Measurements from ENCODE around the gene ARHGAP22. TPM values are rescaled to one million over a fixed set of nuclear protein-coding genes. Genes with fewer than 3 reads are reported as not detected.

Gene ARHGAP22
- polyA plus RNA-seq, 1 of the 3 experiments (the other 2 are of a cell fraction), result 12.4 TPM

DNA sequence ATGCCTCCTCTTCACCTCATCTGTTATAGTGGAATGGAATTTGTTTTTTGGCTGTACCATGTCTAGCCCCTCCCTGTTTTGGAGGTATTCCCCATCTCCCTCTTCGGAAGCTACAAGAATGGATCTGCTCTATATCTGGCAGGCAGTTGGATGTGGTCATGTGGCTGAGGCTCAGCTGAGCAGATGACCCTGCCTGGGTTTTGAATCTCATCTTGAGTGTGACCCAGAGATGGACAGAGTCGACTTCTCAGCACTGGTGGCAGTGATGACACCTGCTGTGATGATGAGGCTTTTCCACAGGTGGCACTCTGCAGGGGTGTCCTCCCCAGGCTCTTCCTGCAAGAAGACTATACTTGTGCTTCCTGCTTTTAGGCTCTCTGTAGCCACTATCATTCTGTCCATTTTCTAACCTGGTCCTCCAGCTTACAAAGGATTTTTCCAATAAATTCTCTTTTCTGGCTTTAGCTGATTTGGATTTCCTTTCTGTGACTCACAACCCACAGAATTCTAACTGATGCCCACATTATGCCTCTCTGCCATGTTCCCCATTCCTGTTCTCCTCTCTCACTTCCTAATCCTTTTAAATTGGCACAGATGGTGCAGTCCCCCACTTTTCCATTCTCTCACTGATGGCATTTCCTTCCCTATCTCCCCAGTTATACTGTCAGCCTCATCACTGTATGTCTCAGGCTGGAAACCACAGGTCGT lies 7.5 kb upstream of the ARHGAP22 start (continued):
- TF ChIP-seq, protein P1, sequence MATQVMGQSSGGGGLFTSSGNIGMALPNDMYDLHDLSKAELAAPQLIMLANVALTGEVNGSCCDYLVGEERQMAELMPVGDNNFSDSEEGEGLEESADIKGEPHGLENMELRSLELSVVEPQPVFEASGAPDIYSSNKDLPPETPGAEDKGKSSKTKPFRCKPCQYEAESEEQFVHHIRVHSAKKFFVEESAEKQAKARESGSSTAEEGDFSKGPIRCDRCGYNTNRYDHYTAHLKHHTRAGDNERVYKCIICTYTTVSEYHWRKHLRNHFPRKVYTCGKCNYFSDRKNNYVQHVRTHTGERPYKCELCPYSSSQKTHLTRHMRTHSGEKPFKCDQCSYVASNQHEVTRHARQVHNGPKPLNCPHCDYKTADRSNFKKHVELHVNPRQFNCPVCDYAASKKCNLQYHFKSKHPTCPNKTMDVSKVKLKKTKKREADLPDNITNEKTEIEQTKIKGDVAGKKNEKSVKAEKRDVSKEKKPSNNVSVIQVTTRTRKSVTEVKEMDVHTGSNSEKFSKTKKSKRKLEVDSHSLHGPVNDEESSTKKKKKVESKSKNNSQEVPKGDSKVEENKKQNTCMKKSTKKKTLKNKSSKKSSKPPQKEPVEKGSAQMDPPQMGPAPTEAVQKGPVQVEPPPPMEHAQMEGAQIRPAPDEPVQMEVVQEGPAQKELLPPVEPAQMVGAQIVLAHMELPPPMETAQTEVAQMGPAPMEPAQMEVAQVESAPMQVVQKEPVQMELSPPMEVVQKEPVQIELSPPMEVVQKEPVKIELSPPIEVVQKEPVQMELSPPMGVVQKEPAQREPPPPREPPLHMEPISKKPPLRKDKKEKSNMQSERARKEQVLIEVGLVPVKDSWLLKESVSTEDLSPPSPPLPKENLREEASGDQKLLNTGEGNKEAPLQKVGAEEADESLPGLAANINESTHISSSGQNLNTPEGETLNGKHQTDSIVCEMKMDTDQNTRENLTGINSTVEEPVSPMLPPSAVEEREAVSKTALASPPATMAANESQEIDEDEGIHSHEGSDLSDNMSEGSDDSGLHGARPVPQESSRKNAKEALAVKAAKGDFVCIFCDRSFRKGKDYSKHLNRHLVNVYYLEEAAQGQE (IDR thresholded peaks at IDR 0.05; ENCODE audit: low read depth, low read length), result no peak
- TF ChIP-seq EZH2phosphoT487 (IDR thresholded peaks at IDR 0.05; ENCODE audit: borderline replicate concordance, low read depth) (no peak), POLR2AphosphoS5 (IDR thresholded peaks at IDR 0.05; ENCODE audit: low read depth, low read length) (peak; percentile 45; the same call in 1 of the 2 replicates), TCF12 (IDR thresholded peaks at IDR 0.05) (peak; percentile 92), FOXM1 (IDR thresholded peaks at IDR 0.05; ENCODE audit: low read depth) (peak; percentile 57; the same call in 1 of the 2 replicates), NFIC (IDR thresholded peaks at IDR 0.05; ENCODE audit: borderline replicate concordance) (peak; percentile 93), NRF1 (IDR thresholded peaks at IDR 0.05; ENCODE audit: low read depth, low read length) (no peak), JUND (IDR thresholded peaks at IDR 0.05) (peak; percentile 80), CHD2 (IDR thresholded peaks at IDR 0.05; ENCODE audit: low read length, partially characterized antibody) (no peak), TEAD4 (IDR thresholded peaks at IDR 0.05; ENCODE audit: borderline replicate concordance, insufficient read depth) (peak; percentile 86), MEF2A (IDR thresholded peaks at IDR 0.05; ENCODE audit: borderline replicate concordance, low read depth) (no peak), ELF1 (IDR thresholded peaks at IDR 0.05) (no peak; the same call in 1 of the 2 replicates), FOSL2 (IDR thresholded peaks at IDR 0.05; ENCODE audit: borderline replicate concordance, low read depth) (peak; percentile 78; the same call in 1 of the 2 replicates), RCOR1 (IDR thresholded peaks at IDR 0.05; ENCODE audit: low read length) (no peak)
- TF ChIP-seq, protein P2, sequence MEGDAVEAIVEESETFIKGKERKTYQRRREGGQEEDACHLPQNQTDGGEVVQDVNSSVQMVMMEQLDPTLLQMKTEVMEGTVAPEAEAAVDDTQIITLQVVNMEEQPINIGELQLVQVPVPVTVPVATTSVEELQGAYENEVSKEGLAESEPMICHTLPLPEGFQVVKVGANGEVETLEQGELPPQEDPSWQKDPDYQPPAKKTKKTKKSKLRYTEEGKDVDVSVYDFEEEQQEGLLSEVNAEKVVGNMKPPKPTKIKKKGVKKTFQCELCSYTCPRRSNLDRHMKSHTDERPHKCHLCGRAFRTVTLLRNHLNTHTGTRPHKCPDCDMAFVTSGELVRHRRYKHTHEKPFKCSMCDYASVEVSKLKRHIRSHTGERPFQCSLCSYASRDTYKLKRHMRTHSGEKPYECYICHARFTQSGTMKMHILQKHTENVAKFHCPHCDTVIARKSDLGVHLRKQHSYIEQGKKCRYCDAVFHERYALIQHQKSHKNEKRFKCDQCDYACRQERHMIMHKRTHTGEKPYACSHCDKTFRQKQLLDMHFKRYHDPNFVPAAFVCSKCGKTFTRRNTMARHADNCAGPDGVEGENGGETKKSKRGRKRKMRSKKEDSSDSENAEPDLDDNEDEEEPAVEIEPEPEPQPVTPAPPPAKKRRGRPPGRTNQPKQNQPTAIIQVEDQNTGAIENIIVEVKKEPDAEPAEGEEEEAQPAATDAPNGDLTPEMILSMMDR (IDR thresholded peaks at IDR 0.05), result no peak
- TF ChIP-seq, protein P3, sequence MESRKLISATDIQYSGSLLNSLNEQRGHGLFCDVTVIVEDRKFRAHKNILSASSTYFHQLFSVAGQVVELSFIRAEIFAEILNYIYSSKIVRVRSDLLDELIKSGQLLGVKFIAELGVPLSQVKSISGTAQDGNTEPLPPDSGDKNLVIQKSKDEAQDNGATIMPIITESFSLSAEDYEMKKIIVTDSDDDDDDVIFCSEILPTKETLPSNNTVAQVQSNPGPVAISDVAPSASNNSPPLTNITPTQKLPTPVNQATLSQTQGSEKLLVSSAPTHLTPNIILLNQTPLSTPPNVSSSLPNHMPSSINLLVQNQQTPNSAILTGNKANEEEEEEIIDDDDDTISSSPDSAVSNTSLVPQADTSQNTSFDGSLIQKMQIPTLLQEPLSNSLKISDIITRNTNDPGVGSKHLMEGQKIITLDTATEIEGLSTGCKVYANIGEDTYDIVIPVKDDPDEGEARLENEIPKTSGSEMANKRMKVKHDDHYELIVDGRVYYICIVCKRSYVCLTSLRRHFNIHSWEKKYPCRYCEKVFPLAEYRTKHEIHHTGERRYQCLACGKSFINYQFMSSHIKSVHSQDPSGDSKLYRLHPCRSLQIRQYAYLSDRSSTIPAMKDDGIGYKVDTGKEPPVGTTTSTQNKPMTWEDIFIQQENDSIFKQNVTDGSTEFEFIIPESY (IDR thresholded peaks at IDR 0.05; ENCODE audit: borderline replicate concordance, low read depth), result no peak
- TF ChIP-seq, protein P4, sequence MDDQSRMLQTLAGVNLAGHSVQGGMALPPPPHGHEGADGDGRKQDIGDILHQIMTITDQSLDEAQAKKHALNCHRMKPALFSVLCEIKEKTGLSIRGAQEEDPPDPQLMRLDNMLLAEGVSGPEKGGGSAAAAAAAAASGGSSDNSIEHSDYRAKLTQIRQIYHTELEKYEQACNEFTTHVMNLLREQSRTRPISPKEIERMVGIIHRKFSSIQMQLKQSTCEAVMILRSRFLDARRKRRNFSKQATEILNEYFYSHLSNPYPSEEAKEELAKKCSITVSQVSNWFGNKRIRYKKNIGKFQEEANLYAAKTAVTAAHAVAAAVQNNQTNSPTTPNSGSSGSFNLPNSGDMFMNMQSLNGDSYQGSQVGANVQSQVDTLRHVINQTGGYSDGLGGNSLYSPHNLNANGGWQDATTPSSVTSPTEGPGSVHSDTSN (IDR thresholded peaks at IDR 0.05), result peak; percentile 82
- TF ChIP-seq, protein P5, sequence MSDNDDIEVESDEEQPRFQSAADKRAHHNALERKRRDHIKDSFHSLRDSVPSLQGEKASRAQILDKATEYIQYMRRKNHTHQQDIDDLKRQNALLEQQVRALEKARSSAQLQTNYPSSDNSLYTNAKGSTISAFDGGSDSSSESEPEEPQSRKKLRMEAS (IDR thresholded peaks at IDR 0.05; ENCODE audit: low read depth), result no peak; the same call in 1 of the 2 replicates
- TF ChIP-seq, protein P6, sequence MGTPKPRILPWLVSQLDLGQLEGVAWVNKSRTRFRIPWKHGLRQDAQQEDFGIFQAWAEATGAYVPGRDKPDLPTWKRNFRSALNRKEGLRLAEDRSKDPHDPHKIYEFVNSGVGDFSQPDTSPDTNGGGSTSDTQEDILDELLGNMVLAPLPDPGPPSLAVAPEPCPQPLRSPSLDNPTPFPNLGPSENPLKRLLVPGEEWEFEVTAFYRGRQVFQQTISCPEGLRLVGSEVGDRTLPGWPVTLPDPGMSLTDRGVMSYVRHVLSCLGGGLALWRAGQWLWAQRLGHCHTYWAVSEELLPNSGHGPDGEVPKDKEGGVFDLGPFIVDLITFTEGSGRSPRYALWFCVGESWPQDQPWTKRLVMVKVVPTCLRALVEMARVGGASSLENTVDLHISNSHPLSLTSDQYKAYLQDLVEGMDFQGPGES (IDR thresholded peaks at IDR 0.05; ENCODE audit: low read depth, low read length), result no peak
